Eye (tissue), 1 donor: ENCODE results near the gene ANKRD24.
"Not testable (repeated sequence)": the region's sequence is repeated elsewhere in the genome, so short reads cannot be mapped to it uniquely, and the experiment has no call there.

ENCODE experiments used
- DNase-seq: peaks from one replicate; pipeline ENCODE4 v3.0.0-alpha.2; 2015

ANKRD24 gene

GRCh38 chr19:4233282-4233853 is 50.9 kb downstream of the ANKRD24 start:
- peak; percentile 66 for DNase-seq

DNA sequence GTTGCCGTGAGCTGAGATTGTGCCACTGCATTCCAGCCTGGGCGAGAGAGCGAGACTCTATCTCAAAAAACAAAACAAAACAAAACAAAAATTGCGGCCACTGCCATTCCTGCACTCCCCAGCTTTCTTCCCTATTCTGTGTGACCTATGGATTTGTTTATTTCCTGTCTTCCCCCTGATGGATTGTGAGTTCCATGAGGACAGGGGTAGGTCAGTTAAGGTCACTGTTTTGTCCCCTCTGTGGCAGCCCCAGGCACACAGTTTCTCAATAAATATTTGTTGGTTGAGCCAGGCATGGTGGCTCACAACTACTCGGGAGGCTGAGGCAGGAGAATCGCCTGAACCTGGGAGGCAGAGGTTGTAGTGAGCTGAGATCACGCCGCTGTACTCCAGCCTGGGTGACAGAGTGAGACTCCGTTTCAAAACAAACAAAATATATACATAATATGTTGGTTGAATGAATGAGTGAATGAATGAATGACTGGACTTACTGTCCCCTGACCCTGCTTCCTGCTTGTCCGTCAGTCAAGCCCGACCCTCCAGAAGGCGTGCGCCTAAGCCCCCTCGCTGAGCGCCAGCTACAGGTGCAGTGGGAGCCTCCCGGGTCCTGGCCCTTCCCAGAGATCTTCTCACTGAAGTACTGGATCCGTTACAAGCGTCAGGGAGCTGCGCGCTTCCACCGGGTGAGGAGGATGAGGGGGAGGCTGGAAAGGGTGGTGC is 51.8 kb downstream of the ANKRD24 start:
- no peak for DNase-seq

GRCh38 chr19:4234862-4235201 is 52.3 kb downstream of the ANKRD24 start:
- no peak for DNase-seq

- not testable (repeated sequence) for DNase-seq
These were observed 55.0 kb downstream of the ANKRD24 start for GRCh38 chr19:4237510-4237909.

DNA sequence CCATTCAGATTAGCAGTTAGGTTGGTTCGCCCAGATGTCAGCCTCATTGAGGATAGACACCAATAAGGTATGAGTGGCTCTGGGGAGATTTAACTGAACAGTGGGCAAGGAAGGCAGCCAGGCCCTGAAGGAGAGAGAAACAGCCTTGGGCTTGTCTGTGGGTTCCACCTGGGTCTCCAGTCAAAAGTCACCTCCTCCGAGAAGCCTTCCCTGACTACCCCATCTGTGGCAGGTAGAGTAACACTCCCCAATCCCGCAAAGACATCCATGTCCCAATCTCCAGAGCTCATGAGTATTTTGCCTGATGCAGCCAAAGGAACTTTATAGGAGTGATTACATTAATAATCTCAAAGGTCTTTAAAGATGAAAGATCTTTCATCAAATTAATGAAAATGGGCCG is 56.3 kb downstream of the ANKRD24 start:
- no peak for DNase-seq

- DNase-seq, result no peak
These were observed 59.4 kb downstream of the ANKRD24 start for GRCh38 chr19:4241824-4242430.

DNA sequence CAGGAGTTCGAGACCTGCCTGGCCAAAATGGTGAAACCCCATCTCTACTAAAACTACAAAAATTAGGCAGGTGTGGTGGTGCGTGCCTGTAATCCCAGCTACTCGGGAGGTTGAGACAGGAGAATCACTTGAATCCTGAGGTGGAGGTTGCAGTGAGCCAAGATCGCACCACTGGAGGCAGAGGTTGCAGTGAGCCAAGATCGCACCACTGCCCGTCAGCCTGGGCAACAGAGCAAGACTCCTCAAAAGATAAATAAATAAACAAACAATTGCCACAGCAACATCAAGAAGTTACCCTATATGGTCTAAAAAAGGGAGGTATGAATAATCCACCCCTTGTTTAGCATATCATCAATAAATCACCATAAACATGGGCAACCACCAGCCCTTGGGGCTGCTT is 63.4 kb downstream of the ANKRD24 start:
- not testable (repeated sequence) for DNase-seq

GRCh38 chr19:4246767-4247593 is 64.5 kb downstream of the ANKRD24 start, which contains the start of gene YJU2:
TSS of gene YJU2 (plus strand) at chr19:4247080. CDS start at chr19:4247147, 67 bp downstream.
- DNase-seq, result peak; percentile 100

DNA sequence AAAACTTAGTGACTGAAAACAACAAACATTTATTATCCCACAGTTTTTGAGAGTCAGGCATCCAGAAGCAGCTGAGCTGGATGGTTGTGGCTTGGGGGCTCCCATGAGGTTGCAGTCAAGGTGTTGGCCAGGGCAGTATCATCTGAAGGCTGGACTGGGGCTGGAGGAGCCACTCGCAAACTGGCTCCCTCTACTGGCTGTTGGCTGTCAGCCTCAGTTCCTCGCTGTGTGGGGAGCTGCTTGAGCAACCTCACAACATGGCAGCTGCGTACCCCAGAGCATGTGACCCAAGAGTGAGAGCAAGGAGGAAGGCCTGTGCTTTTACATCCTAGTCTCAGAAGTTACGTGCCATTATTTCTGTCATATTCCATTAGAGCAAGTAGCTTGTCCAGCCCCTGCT is 74.1 kb downstream of the ANKRD24 start:
- no peak for DNase-seq

DNA sequence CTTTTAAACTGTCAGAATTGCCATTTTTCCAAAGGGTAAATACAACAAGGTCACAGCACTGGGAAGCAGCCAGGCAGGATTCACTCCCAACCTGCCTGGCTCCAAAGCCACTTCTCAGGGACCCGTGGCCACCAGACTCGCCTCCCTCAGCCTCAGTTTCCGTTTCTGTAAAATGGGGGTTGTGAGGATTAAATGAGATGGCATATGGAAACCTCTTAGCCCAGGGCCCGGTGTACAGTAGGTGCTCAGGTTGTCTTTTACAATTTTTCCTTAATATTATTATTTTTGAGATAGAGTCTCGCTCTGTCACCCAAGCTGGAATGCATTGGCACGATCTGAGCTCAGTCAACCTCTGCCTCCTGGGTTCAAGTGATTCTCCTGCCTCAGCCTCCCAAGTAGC is 74.5 kb downstream of the ANKRD24 start:
- DNase-seq, result no peak

GRCh38 chr19:4258181-4258580 is 75.7 kb downstream of the ANKRD24 start:
- no peak for DNase-seq

GRCh38 chr19:4260613-4261191 is 78.2 kb downstream of the ANKRD24 start:
- no peak for DNase-seq

GRCh38 chr19:4264812-4265211 is 82.3 kb downstream of the ANKRD24 start:
- no peak for DNase-seq

GRCh38 chr19:4266253-4267000 is 83.9 kb downstream of the ANKRD24 start:
- no peak for DNase-seq

DNA sequence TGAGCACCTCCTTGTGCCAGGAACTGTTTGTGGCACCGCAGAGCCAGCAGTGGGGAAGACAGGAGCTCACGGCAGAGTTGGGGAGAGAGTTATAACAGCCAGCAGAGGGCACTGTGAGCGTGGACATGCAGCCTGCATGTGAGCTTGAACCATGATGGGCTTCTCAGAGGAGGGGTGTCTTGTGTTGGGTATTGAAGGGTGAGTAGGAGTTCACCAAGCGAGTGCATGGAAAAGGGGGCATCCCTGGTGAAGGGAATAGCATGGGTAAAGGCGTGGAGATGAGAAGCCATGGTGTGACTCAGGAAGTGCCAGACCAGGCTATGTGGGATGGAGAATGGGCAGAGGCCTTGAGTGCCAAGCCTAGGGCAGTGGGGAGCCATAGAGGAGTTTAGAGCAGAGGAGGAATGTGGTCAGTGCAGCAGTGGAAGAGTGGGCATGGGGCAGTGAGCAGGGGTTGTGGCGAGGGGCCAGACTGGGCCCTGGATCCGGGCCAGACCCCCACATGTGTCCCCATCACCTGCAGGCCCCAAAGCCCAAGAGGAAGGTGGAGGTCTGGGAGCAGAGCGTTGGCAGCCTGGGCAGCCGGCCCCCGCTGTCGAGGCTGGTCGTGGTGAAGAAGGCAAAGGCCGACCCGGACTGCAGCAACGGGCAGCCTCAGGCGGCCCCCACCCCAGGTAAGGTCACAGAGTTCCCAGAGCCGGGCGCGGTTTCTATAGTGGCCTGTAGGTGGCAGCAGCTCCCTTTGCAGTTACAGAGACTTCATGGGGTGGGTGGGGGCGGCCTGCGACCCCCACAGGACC is 84.8 kb downstream of the ANKRD24 start:
- peak; percentile 54 for DNase-seq

DNA sequence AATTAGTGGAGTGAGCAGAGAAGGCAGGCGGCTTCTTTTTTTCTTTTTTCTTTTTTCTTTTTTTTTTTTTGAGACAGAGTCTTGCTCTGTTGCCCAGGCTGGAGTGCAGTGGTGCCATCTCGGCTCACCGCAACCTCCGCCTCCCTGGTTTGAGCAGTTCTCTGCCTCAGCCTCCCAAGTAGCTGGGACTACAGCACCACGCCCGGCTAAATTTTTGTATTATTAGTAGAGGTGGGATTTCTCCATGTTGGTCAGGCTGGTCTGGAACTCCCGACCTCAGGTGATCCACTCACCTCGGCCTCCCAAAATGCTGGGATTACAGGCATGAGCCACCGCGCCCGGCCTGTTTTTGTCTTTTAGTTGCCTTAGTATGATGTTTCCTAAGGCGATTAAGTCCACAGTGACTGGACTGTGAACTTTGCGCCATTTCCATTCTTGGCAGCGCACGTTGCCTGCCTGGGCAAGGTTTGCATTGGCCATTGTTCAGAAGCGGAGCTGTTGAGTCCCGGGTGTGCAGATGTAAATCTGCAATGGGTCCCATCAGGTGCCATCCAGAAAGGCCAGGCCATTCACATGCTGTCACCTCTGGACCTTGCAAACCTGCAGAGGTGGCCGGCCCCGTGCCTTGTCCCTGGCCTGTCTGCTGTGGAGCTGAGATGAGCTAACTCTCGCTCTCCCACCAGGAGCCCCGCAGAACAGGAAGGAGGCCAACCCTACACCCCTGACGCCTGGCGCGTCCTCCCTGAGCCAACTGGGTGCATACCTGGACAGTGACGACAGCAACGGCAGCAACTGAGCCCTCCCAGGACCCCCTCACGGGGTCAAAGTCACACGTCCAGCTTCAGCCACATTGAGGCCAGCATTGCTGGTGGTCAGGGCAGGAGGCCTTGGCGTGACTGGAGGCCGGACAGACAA is 85.7 kb downstream of the ANKRD24 start:
- DNase-seq, result no peak

GRCh38 chr19:4268816-4269430 is 86.4 kb downstream of the ANKRD24 start:
- DNase-seq, result no peak

- no peak for DNase-seq
These were observed 90.4 kb downstream of the ANKRD24 start for GRCh38 chr19:4272894-4273293.

DNA sequence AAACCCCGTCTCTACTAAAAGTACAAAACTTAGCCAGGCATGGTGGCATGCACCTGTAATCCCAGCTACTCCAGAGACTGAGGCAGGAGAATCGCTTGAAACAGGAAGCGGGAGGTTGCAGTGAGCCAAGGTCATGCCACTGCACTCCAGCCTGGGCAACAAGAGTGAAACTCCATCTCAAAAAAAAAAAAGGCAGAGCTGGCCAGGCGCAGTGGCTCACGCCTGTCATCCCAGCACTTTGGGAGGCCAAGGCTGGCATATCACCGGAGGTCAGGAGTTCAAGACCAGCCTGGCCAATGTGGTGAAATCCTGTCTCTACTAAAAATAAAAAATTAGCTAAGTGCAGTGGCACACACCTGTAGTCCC is 91.8 kb downstream of the ANKRD24 start:
- not testable (repeated sequence) for DNase-seq
